Uterus (tissue), 2 donors: ENCODE results near the gene VSIG8.

Experiments used
- CTCF ChIP-seq, 4 experiments: fragments of 200-600 bp in 2 of 4; fragments of 450-650 bp in 2 of 4; sonication (generic) in 2 of 4; IDR thresholded peaks; one replicate each; pipeline ENCODE4 v1.5.1; 2016 to 2019; ENCODE audit warnings: antibody characterized with exemption in 4 of 4, mild to moderate bottlenecking in 2 of 4, moderate library complexity in 1 of 4
- POLR2A ChIP-seq, 2 donors: fragments of 450-650 bp; IDR thresholded peaks; one replicate each; pipeline ENCODE4 v1.6.1; 2016; ENCODE audit warnings: antibody characterized with exemption in 2 of 2, mild to moderate bottlenecking in 1 of 2, moderate library complexity in 1 of 2

- TF ChIP-seq CTCF (IDR thresholded peaks at IDR 0.05) (no peak), POLR2A (IDR thresholded peaks at IDR 0.05) (no peak)
These were observed 20.7 kb downstream of the VSIG8 start for GRCh38 chr1:159841749-159842148.
